Erythroblast (primary cell): ENCODE data around the gene KRTAP6-2.

Source experiments
- DNase-seq, 2 experiments: peaks; one replicate each; lab custom pipeline; 2025; lab: John Stamatoyannopoulos, UW
- GATA1 ChIP-seq: IDR thresholded peaks from 2 replicates; pipeline ENCODE4 v1.6.1; 2011; ENCODE audit warnings: low read depth, mild to moderate bottlenecking, control low read depth, low read length, moderate library complexity
- POLR2A ChIP-seq: IDR thresholded peaks from 2 replicates; pipeline ENCODE4 v1.6.1; 2011; ENCODE audit warnings: mild to moderate bottlenecking, low read length

The KRTAP6-2 gene

GRCh38 chr21:30598802-30599201, at the start of gene KRTAP6-2:
TSS of gene KRTAP6-2 (minus strand) at chr21:30598902. CDS start at chr21:30598874, 28 bp downstream.
- DNase-seq: no peak
- no peak for TF ChIP-seq POLR2A
- TF ChIP-seq GATA1: no peak

- TF ChIP-seq GATA1: no peak
- no peak for TF ChIP-seq POLR2A
- DNase-seq: no peak
These were observed 48.3 kb upstream of the KRTAP6-2 start for GRCh38 chr21:30646904-30647414.

- no peak for TF ChIP-seq POLR2A
- TF ChIP-seq GATA1: no peak
These were observed 43.9 kb upstream of the KRTAP6-2 start, which contains the start of gene KRTAP20-3 for GRCh38 chr21:30642564-30642963. TSS of gene KRTAP20-3 (plus strand) at chr21:30642864.

GRCh38 chr21:30638686-30639085, 40.0 kb upstream of the KRTAP6-2 start:
- TF ChIP-seq GATA1 (no peak), POLR2A (no peak)
- no peak for DNase-seq

More at GRCh38 chr21:30642564-30642963, 43.9 kb upstream of the KRTAP6-2 start, which contains the start of gene KRTAP20-3:
- no peak for DNase-seq

- DNase-seq: no peak
- TF ChIP-seq GATA1 (no peak), POLR2A (no peak)
These were observed 36.2 kb upstream of the KRTAP6-2 start, which contains the start of gene KRTAP20-2 for GRCh38 chr21:30634906-30635305. TSS of gene KRTAP20-2 (plus strand) at chr21:30635206. CDS start at chr21:30635264, 58 bp downstream.

- TF ChIP-seq POLR2A (no peak), GATA1 (no peak)
- no peak for DNase-seq
These were observed 30.5 kb upstream of the KRTAP6-2 start for GRCh38 chr21:30629200-30629599.

GRCh38 chr21:30628109-30628508, 29.4 kb upstream of the KRTAP6-2 start:
- TF ChIP-seq GATA1 (no peak), POLR2A (no peak)
- no peak for DNase-seq

- DNase-seq: no peak
- no peak for TF ChIP-seq POLR2A
- TF ChIP-seq GATA1: no peak
These were observed 26.9 kb upstream of the KRTAP6-2 start for GRCh38 chr21:30625449-30626165.

GRCh38 chr21:30623362-30623761, 24.7 kb upstream of the KRTAP6-2 start:
- DNase-seq: no peak
- TF ChIP-seq GATA1 (no peak), POLR2A (no peak)

GRCh38 chr21:30620522-30620921, 21.8 kb upstream of the KRTAP6-2 start, which contains the start of gene KRTAP20-4:
TSS of gene KRTAP20-4 (plus strand) at chr21:30620627.
- TF ChIP-seq POLR2A (no peak), GATA1 (no peak)
- DNase-seq: no peak

GRCh38 chr21:30620080-30620479, 21.4 kb upstream of the KRTAP6-2 start:
- no peak for DNase-seq
- TF ChIP-seq GATA1 (no peak), POLR2A (no peak)

- no peak for DNase-seq
- no peak for TF ChIP-seq POLR2A
- TF ChIP-seq GATA1: no peak
These were observed 17.4 kb upstream of the KRTAP6-2 start, which contains the start of gene KRTAP20-1 for GRCh38 chr21:30616125-30616524. TSS of gene KRTAP20-1 (plus strand) at chr21:30616425. CDS start at chr21:30616455, 30 bp downstream.

- no peak for DNase-seq
- no peak for TF ChIP-seq POLR2A
These were observed 16.5 kb upstream of the KRTAP6-2 start for GRCh38 chr21:30615199-30615598.

GRCh38 chr21:30613836-30614235, 15.1 kb upstream of the KRTAP6-2 start, which contains the start of gene KRTAP6-1:
TSS of gene KRTAP6-1 (minus strand) at chr21:30613930. CDS start at chr21:30613904, 26 bp downstream.
- no peak for DNase-seq
- TF ChIP-seq POLR2A (no peak), GATA1 (no peak)
